CD1c-positive myeloid dendritic cell (primary cell): Measurements from ENCODE around the gene ACAA1.
"Not testable (repeated sequence)": the region's sequence is repeated elsewhere in the genome, so short reads cannot be mapped to it uniquely, and the experiment has no call there.

Experiments used
- DNase-seq: peaks from one replicate; pipeline ENCODE4 v3.0.0-alpha.2; 2016; ENCODE audit errors: extremely low spot score

The ACAA1 gene

GRCh38 chr3:38136777-38137614, at the start of gene ACAA1:
ACAA1 (minus strand) TSS chr3:38137127; CDS start chr3:38137035, 92 bp downstream.
- peak; percentile 99 for DNase-seq

GRCh38 chr3:38177181-38177580, 40.3 kb upstream of the ACAA1 start:
- no peak for DNase-seq

GRCh38 chr3:38173834-38174418, 37.0 kb upstream of the ACAA1 start:
- DNase-seq: no peak

GRCh38 chr3:38171622-38172021, 34.7 kb upstream of the ACAA1 start:
- no peak for DNase-seq

GRCh38 chr3:38170722-38171121, 33.8 kb upstream of the ACAA1 start:
- no peak for DNase-seq

GRCh38 chr3:38169027-38169317, 32.0 kb upstream of the ACAA1 start:
- DNase-seq: no peak

- peak; percentile 33 for DNase-seq
Observed at GRCh38 chr3:38168151-38169026, 31.5 kb upstream of the ACAA1 start.

GRCh38 chr3:38167591-38167990, 30.7 kb upstream of the ACAA1 start:
- no peak for DNase-seq

- DNase-seq: no peak
Observed at GRCh38 chr3:38165722-38166387, 28.9 kb upstream of the ACAA1 start.

GRCh38 chr3:38164952-38165721, 28.2 kb upstream of the ACAA1 start, which contains the start of gene OXSR1:
OXSR1 (plus strand) TSS chr3:38165537; CDS start chr3:38165877, 340 bp downstream.
- peak; percentile 100 for DNase-seq

- no peak for DNase-seq
Observed at GRCh38 chr3:38164643-38164951, 27.7 kb upstream of the ACAA1 start.

- no peak for DNase-seq
Observed at GRCh38 chr3:38163841-38164642, 27.1 kb upstream of the ACAA1 start.

GRCh38 chr3:38163117-38163840, 26.4 kb upstream of the ACAA1 start:
- DNase-seq: no peak

- DNase-seq: not testable (repeated sequence)
Observed at GRCh38 chr3:38160704-38161103, 23.8 kb upstream of the ACAA1 start.

GRCh38 chr3:38158472-38158871, 21.5 kb upstream of the ACAA1 start:
- DNase-seq: no peak

GRCh38 chr3:38157595-38157994, 20.7 kb upstream of the ACAA1 start:
- no peak for DNase-seq

GRCh38 chr3:38157117-38157516, 20.2 kb upstream of the ACAA1 start:
- DNase-seq: no peak

GRCh38 chr3:38155825-38156224, 18.9 kb upstream of the ACAA1 start:
- no peak for DNase-seq

GRCh38 chr3:38154625-38155255, 17.8 kb upstream of the ACAA1 start:
- DNase-seq: no peak
